H1 (cell line): ENCODE data around the gene MYO5B. TPM values are rescaled to one million over a fixed set of nuclear protein-coding genes. Genes with fewer than 3 reads are reported as not detected.

Source experiments
- CTCF ChIA-PET: fragments of 300-600 bp; sonication (Branson Sonifier 250); formaldehyde crosslinking; loops from one replicate; lab custom pipeline; 2021; ENCODE audit not compliant: partially characterized antibody; lab: Charles Lee
- POLR2A ChIA-PET: fragments of 300-600 bp; sonication (Branson Sonifier 250); formaldehyde crosslinking; loops from one replicate; lab custom pipeline; 2021; ENCODE audit warnings: inconsistent platforms; ENCODE audit not compliant: partially characterized antibody; lab: Charles Lee
- DNase-seq, 2 experiments: peaks; one replicate each; pipeline versions ENCODE4 v3.0.0 to v3.0.0-alpha.2; 2010 to 2022; ENCODE audit warnings: low spot score in 2 of 2, low read depth in 1 of 2, mixed read lengths in 1 of 2
- FAIRE-seq: peaks from 2 replicates; lab custom pipeline; 2011; peaks lifted over from hg19 to GRCh38; lab: Jason Lieb, UNC
- H2AFZ ChIP-seq: 2 replicates; pipeline ENCODE4 v1.8.1; 2012; ENCODE audit warnings: low read length, inconsistent platforms
- H2AK5ac ChIP-seq: 2 replicates; pipeline ENCODE4 v1.6.1; 2013; ENCODE audit warnings: low read depth, low read length
- H2BK120ac ChIP-seq: replicated peaks from 2 replicates; pipeline ENCODE3; 2013; ENCODE audit warnings: low read depth, low read length, inconsistent platforms
- H2BK12ac ChIP-seq: 2 replicates; pipeline ENCODE4 v1.6.1; 2013; ENCODE audit warnings: low read depth, low read length
- H2BK15ac ChIP-seq: 2 replicates; pipeline ENCODE4 v1.6.1; 2013; ENCODE audit warnings: low read length
- H2BK20ac ChIP-seq: 2 replicates; pipeline ENCODE4 v1.6.1; 2013; ENCODE audit warnings: low read length
- H2BK5ac ChIP-seq: 2 replicates; pipeline ENCODE4 v1.6.1; 2013; ENCODE audit warnings: low read depth, low read length
- H3K14ac ChIP-seq: 2 replicates; pipeline ENCODE4 v1.6.1; 2013; ENCODE audit warnings: inconsistent platforms; ENCODE audit not compliant: insufficient read length
- H3K18ac ChIP-seq: 2 replicates; pipeline ENCODE4 v1.6.1; 2013; ENCODE audit warnings: low read length; ENCODE audit errors: extremely low read depth
- H3K23ac ChIP-seq: 2 replicates; pipeline ENCODE4 v1.6.1; 2013; ENCODE audit warnings: inconsistent platforms; ENCODE audit not compliant: insufficient read length
- H3K23me2 ChIP-seq: 2 replicates; pipeline ENCODE4 v1.6.1; 2013; ENCODE audit warnings: low read depth, low read length
- H3K27ac ChIP-seq: 2 replicates; pipeline ENCODE4 v1.6.1; 2011; ENCODE audit warnings: low read depth, low read length, inconsistent platforms
- H3K27me3 ChIP-seq, 4 experiments: replicated peaks in 1 of 4; 1 replicate in 1 of 4; 2 replicates in 3 of 4; pipeline versions ENCODE4 v1.6.1 to v1.8.1; 2011 to 2013; ENCODE audit warnings: low read length in 3 of 4, mild to moderate bottlenecking in 3 of 4, inconsistent platforms in 2 of 4, mixed read lengths in 2 of 4, moderate library complexity in 1 of 4; ENCODE audit not compliant: control insufficient read depth in 3 of 4, insufficient read depth in 3 of 4; ENCODE audit errors: extremely low read depth in 1 of 4
- H3K36me3 ChIP-seq, 4 experiments: 2 replicates each; pipeline versions ENCODE4 v1.6.1 to v1.8.1; 2011 to 2013; ENCODE audit warnings: mild to moderate bottlenecking in 4 of 4, low read length in 3 of 4, moderate library complexity in 2 of 4, control low read depth in 1 of 4, inconsistent platforms in 1 of 4; ENCODE audit not compliant: insufficient read depth in 4 of 4, control insufficient read depth in 2 of 4
- H3K4ac ChIP-seq: replicated peaks from 2 replicates; pipeline ENCODE3; 2013; ENCODE audit warnings: low read length, low read depth, mixed read lengths, inconsistent platforms; ENCODE audit not compliant: insufficient read length
- H3K4me1 ChIP-seq, 4 experiments: replicated peaks in 1 of 4; 1 replicate in 1 of 4; 2 replicates in 3 of 4; pipeline versions ENCODE4 v1.6.1 to v1.8.1; 2011 to 2013; ENCODE audit warnings: low read length in 3 of 4, inconsistent platforms in 2 of 4, mixed read lengths in 1 of 4; ENCODE audit not compliant: insufficient read depth in 4 of 4, control insufficient read depth in 3 of 4
- H3K4me2 ChIP-seq, 2 experiments: 2 replicates each; pipeline versions ENCODE4 v1.6.1 to v1.8.1; 2011 to 2013; ENCODE audit warnings: low read depth in 2 of 2, low read length in 2 of 2, control low read depth in 1 of 2, inconsistent platforms in 1 of 2, mild to moderate bottlenecking in 1 of 2; ENCODE audit not compliant: insufficient read depth in 1 of 2
- H3K4me3 ChIP-seq, 4 experiments: fragments of 200-600, 300-600 bp in 1 of 4; sonication (generic), shearing (Covaris generic), sonication (Bioruptor Twin) in 1 of 4; 2 replicates each; pipeline versions ENCODE4 v1.5.1 to v1.8.1; 2011 to 2016; ENCODE audit warnings: low read length in 4 of 4, low read depth in 3 of 4, control low read depth in 2 of 4, inconsistent platforms in 2 of 4, mild to moderate bottlenecking in 2 of 4, mixed read lengths in 1 of 4, moderate library complexity in 1 of 4; ENCODE audit not compliant: insufficient read depth in 2 of 4; ENCODE audit errors: extremely low read depth in 1 of 4
- H3K56ac ChIP-seq: replicated peaks from 2 replicates; pipeline ENCODE3; 2013; ENCODE audit warnings: low read depth, mild to moderate bottlenecking, mixed read lengths, low read length, inconsistent platforms; ENCODE audit not compliant: insufficient read length
- H3K79me1 ChIP-seq: 2 replicates; pipeline ENCODE4 v1.6.1; 2013; ENCODE audit warnings: low read depth, low read length, control low read depth
- H3K79me2 ChIP-seq, 2 experiments: 2 replicates each; pipeline versions ENCODE4 v1.6.1 to v1.8.1; 2012 to 2013; ENCODE audit warnings: low read length in 2 of 2, mild to moderate bottlenecking in 2 of 2, inconsistent platforms in 1 of 2; ENCODE audit not compliant: insufficient read depth in 2 of 2, control insufficient read depth in 1 of 2
- H3K9ac ChIP-seq, 4 experiments: replicated peaks in 1 of 4; 1 replicate in 1 of 4; 2 replicates in 3 of 4; pipeline versions ENCODE4 v1.6.1 to v1.8.1; 2011 to 2013; ENCODE audit warnings: low read depth in 3 of 4, low read length in 3 of 4, control low read depth in 2 of 4, mild to moderate bottlenecking in 2 of 4, moderate library complexity in 2 of 4, inconsistent platforms in 1 of 4; ENCODE audit errors: extremely low read depth in 1 of 4
- H3K9me3 ChIP-seq, 2 experiments: 2 replicates each; pipeline versions ENCODE4 v1.6.1 to v1.8.1; 2012 to 2013; ENCODE audit warnings: mild to moderate bottlenecking in 2 of 2, moderate library complexity in 2 of 2, control low read depth in 1 of 2, inconsistent platforms in 1 of 2, low read depth in 1 of 2, low read length in 1 of 2, mixed read lengths in 1 of 2; ENCODE audit not compliant: insufficient read depth in 2 of 2
- H4K20me1 ChIP-seq, 2 experiments: replicated peaks in 1 of 2; 2 replicates each; pipeline versions ENCODE3 to v1.8.1; 2011 to 2013; ENCODE audit warnings: inconsistent platforms in 2 of 2, low read length in 2 of 2, mild to moderate bottlenecking in 1 of 2; ENCODE audit not compliant: insufficient read depth in 2 of 2, control insufficient read depth in 1 of 2
- H4K5ac ChIP-seq: 2 replicates; pipeline ENCODE4 v1.6.1; 2013; ENCODE audit warnings: low read length, low read depth, mixed read lengths, inconsistent platforms; ENCODE audit not compliant: insufficient read length
- H4K8ac ChIP-seq: 2 replicates; pipeline ENCODE4 v1.8.0; 2013; ENCODE audit warnings: mild to moderate bottlenecking, moderate library complexity, low read length, inconsistent platforms; ENCODE audit not compliant: insufficient read depth; ENCODE audit errors: extremely low read depth
- H4K91ac ChIP-seq: replicated peaks from 2 replicates; pipeline ENCODE3; 2013; ENCODE audit warnings: low read length, mixed read lengths, inconsistent platforms; ENCODE audit not compliant: insufficient read length
- EGR1 ChIP-seq: IDR thresholded peaks from 2 replicates; pipeline ENCODE4 v1.6.1; 2011; ENCODE audit warnings: low read depth, low read length, borderline replicate concordance
- HDAC6 ChIP-seq: IDR thresholded peaks from one replicate; pipeline ENCODE4 v1.7.1; 2012; ENCODE audit warnings: low read depth, mild to moderate bottlenecking, inconsistent platforms, low read length, moderate library complexity
- MAFK ChIP-seq: IDR thresholded peaks from 2 replicates; pipeline ENCODE4 v1.6.1; 2012; ENCODE audit warnings: low read depth, mild to moderate bottlenecking, improper control_type of control experiment, low read length
- WGBS, 2 experiments: shearing (Covaris generic) in 1 of 2; methylation state at CpG; one replicate each; pipeline versions ENCODE4 v1.1.6 to v1.1.7; 2013 to 2015; ENCODE audit warnings: low lambda C conversion rate in 2 of 2, mixed read lengths in 2 of 2, inconsistent platforms in 1 of 2, low coverage in 1 of 2, missing lambda C conversion rate in 1 of 2; ENCODE audit not compliant: insufficient replicate concordance in 2 of 2, insufficient coverage in 1 of 2, insufficient read length in 1 of 2; ENCODE audit errors: extremely low coverage in 1 of 2, missing lambda C conversion rate in 1 of 2; 5-methylcytosine and 5-hydroxymethylcytosine counted together
- polyA plus RNA-seq, 7 experiments: library from polyadenylated mRNA; depleted of rRNA in 3 of 7; stranded (reverse) in 5 of 7; unstranded in 2 of 7; fragments of >200 nt in 5 of 7; fragments of 200-250 nt in 2 of 7; gene quantifications; 1 replicate in 5 of 7; 2 replicates in 1 of 7; 4 replicates in 1 of 7; pipeline versions ENCODE4 v1.2.1 to v1.2.3, GENCODE V29; 2011 to 2013; ENCODE audit warnings: missing spikeins in 2 of 7, mixed read lengths in 2 of 7
- total RNA-seq: library from RNA; stranded (reverse); fragmentation: NEBNext Ultra II Directional; extraction: Animal tissue kit (Norgen Biotek cat#: 25700); gene quantifications from 2 replicates; pipeline ENCODE4 v1.2.1, GENCODE V29; 2021

The MYO5B gene
- total and polyA plus RNA-seq, 2 of the 8 experiments (the other 6 are each of a cell fraction or from before 2014, with no cell fraction given), result 6.4 to 7.7 TPM

DNA sequence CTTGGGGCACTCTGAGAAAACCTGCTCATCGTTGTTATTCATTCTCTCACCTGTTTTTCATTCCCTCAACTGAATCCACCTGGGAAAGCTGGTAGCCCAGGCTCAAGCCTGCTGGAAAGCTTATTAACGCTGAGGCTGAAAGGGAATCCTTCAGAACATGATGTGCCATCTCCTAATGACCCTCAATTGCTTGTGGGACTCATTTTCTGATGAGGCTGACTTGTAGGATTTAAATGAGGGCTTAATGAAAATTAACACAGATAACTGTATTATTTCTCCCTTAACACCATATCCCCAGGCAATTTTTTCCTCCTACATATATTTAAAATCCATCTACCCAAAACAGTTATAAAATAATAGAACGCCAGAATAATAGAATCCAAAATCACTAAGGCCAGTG, 218.9 kb downstream of the MYO5B start:
- Histone ChIP-seq H3K79me2 (no peaks in the 10 kb centered on the region), H2BK15ac (no peak overlapping the region), H3K56ac (no peak overlapping the region), H2AFZ (no peak overlapping the region), H4K8ac (no peak overlapping the region), H4K91ac (no peak overlapping the region), H3K4me3 (no peak overlapping the region), H3K4ac (no peak overlapping the region), H4K20me1 (no peaks in the 10 kb centered on the region), H3K4me2 (no peak overlapping the region), H3K9me3 (no peaks in the 10 kb centered on the region), H4K5ac (no peak overlapping the region), H2BK120ac (no peak overlapping the region), H2AK5ac (no peak overlapping the region), H3K4me1 (no peaks in the 10 kb centered on the region), H3K23ac (no peak overlapping the region), H3K14ac (no peak overlapping the region), H3K27ac (no peak overlapping the region), H2BK12ac (no peak overlapping the region), H3K36me3 (no peaks in the 10 kb centered on the region), H2BK5ac (no peak overlapping the region), H3K79me1 (no peaks in the 10 kb centered on the region), H3K9ac (no peak overlapping the region), H3K18ac (no peak overlapping the region), H3K27me3 (no peaks in the 10 kb centered on the region), H2BK20ac (no peak overlapping the region), H3K23me2 (no peaks in the 10 kb centered on the region)
- 95 to 100% methylated on average over 1 to 3 of the region's 3 CpGs for WGBS, 2 experiments
- POLR2A ChIA-PET, result no interaction called here
- no peak for FAIRE-seq
- TF ChIP-seq MAFK (no peak), HDAC6 (no peak), EGR1 (no peak)
- no peak for DNase-seq
- CTCF ChIA-PET, result interaction anchor here (1.0 to 3.2 kb wide), 2 partner anchors 8 to 15 kb away, joined by 3 to 9 read pairs; no protein-coding TSS in a partner anchor
